ENCODE measurements around the gene C19orf53. TPM values are rescaled to one million over a fixed set of nuclear protein-coding genes. Genes with fewer than 3 reads are reported as not detected.

The C19orf53 gene
- total and polyA plus RNA-seq, 2 experiments from 2014 or later = 104 to 401 TPM

GRCh38 chr19:13744174-13744573 lies 30.1 kb upstream of the C19orf53 start:
- H4K20me1 ChIP-seq (replicated peaks; ENCODE audit: insufficient read depth) = no peaks in the 10 kb centered on the region
- H2AFZ ChIP-seq = no peak overlapping the region
- H3K27ac ChIP-seq (ENCODE audit: low read depth) = no peak overlapping the region
- ATAC-seq (no peak), DNase-seq (ENCODE audit: low spot score) (no peak)
- Mint-ChIP-seq H3K36me3 (ENCODE audit: low read depth) (no peaks in the 10 kb centered on the region; the same call in 1 of the 3 replicates), H3K27ac (no peak overlapping the region), H3K4me3 (no peak overlapping the region), H3K9me3 (peaks cover 8% of the 10 kb centered on the region; the same call in 2 of the 3 replicates), H3K27me3 (ENCODE audit: insufficient read depth, low read depth, poor library complexity) (peaks cover 6% of the 10 kb centered on the region), H3K4me1 (peaks cover 14% of the 10 kb centered on the region)
- no peak overlapping the region for H3K4me3 ChIP-seq
- H3K79me2 ChIP-seq (replicated peaks; ENCODE audit: insufficient read depth) = peaks cover 3% of the 10 kb centered on the region; the same call in 1 of the 2 replicates
- no peaks in the 10 kb centered on the region for H3K27me3 ChIP-seq (ENCODE audit: insufficient read depth)
- no peaks in the 10 kb centered on the region for H3K9me2 ChIP-seq (ENCODE audit: insufficient read depth)
- H3K36me3 ChIP-seq (ENCODE audit: insufficient read depth) = no peaks in the 10 kb centered on the region; the same call in 1 of the 2 replicates
- 0 out of 2 replicates have a peak, but pooled peaks cover 10% of the 10 kb centered on the region for H3F3A ChIP-seq (replicated peaks; ENCODE audit: low read depth)
- TF ChIP-seq ZNF114 (CRISPR knock-in tag; IDR thresholded peaks at IDR 0.05) (no peak), ETS1 (IDR thresholded peaks at IDR 0.05) (no peak), JUNB (IDR thresholded peaks at IDR 0.05; ENCODE audit: unreplicated experiment) (no peak), EZH2 (IDR thresholded peaks at IDR 0.05; ENCODE audit: low read depth, unreplicated experiment) (no peak), CTCF (conservative IDR thresholded peaks at IDR 0.05; ENCODE audit: low read depth in 2 of 2) (no peak), NANOG (IDR thresholded peaks at IDR 0.05; ENCODE audit: borderline replicate concordance) (no peak), CREB1 (CRISPR knock-in tag; IDR thresholded peaks at IDR 0.05; ENCODE audit: low read depth) (no peak), ZNF331 (CRISPR knock-in tag; IDR thresholded peaks at IDR 0.05; ENCODE audit: low read depth) (no peak), REST (IDR thresholded peaks at IDR 0.05; ENCODE audit: unreplicated experiment) (no peak), ZNF462 (CRISPR knock-in tag; IDR thresholded peaks at IDR 0.05) (no peak), POLR2AphosphoS5 (IDR thresholded peaks at IDR 0.05; ENCODE audit: low read depth) (no peak), EZH2phosphoT487 (IDR thresholded peaks at IDR 0.05; ENCODE audit: unreplicated experiment) (no peak), STAT1 (IDR thresholded peaks at IDR 0.05; ENCODE audit: unreplicated experiment) (no peak)
- H3K4me2 ChIP-seq = no peak overlapping the region
- H3K4me1 ChIP-seq (ENCODE audit: insufficient read depth) = peaks cover 14% of the 10 kb centered on the region; the same call in 1 of the 2 replicates

All from GM23338 (cell line).